MCF 10A (cell line): ENCODE measurements around the gene SORCS1. TPM values are rescaled to one million over a fixed set of nuclear protein-coding genes. Genes with fewer than 3 reads are reported as not detected.

Source experiments
- BruUV-seq: library from RNA; stranded (reverse); fragments of 400-500 nt; replicated peaks from 2 replicates; lab custom pipeline; 2021; lab: Mats Ljungman, UMichigan
- CTCF ChIA-PET: fragments of 300-600 bp; sonication (Branson Sonifier 250); formaldehyde crosslinking; extraction: SDS; loops from one replicate; lab custom pipeline; 2021; ENCODE audit warnings: antibody characterized with exemption, inconsistent platforms; lab: Yijun Ruan, JAX
- POLR2A ChIA-PET: fragments of 300-600, 350-650 bp; sonication (Branson Sonifier 250); formaldehyde crosslinking; extraction: SDS; loops from one replicate; lab custom pipeline; 2020; ENCODE audit warnings: antibody characterized with exemption, inconsistent platforms; lab: Yijun Ruan, JAX
- DNase-seq: peaks from one replicate; pipeline ENCODE4 v3.0.0-alpha.2; 2018; ENCODE audit not compliant: unreplicated experiment
- H3K27ac Mint-ChIP-seq: one replicate; pipeline ENCODE4 v1.8.0; 2022; ENCODE audit warnings: mild to moderate bottlenecking, low read depth, mixed read lengths; ENCODE audit not compliant: unreplicated experiment
- H3K27me3 Mint-ChIP-seq: one replicate; pipeline ENCODE4 v1.8.0; 2022; ENCODE audit warnings: mixed read lengths; ENCODE audit not compliant: insufficient read depth, unreplicated experiment
- H3K36me3 Mint-ChIP-seq: one replicate; pipeline ENCODE4 v1.8.0; 2022; ENCODE audit warnings: mild to moderate bottlenecking, moderate library complexity, mixed read lengths; ENCODE audit not compliant: insufficient read depth, unreplicated experiment
- H3K4me1 Mint-ChIP-seq: one replicate; pipeline ENCODE4 v1.8.0; 2022; ENCODE audit warnings: mixed read lengths; ENCODE audit not compliant: insufficient read depth, unreplicated experiment
- H3K4me3 Mint-ChIP-seq: one replicate; pipeline ENCODE4 v1.8.0; 2022; ENCODE audit warnings: mild to moderate bottlenecking, moderate library complexity, mixed read lengths; ENCODE audit not compliant: unreplicated experiment
- H3K9me3 Mint-ChIP-seq: one replicate; pipeline ENCODE4 v1.8.0; 2022; ENCODE audit warnings: mixed read lengths; ENCODE audit not compliant: unreplicated experiment
- CTCF ChIP-seq: fragments of 200-600 bp; IDR thresholded peaks from one replicate; pipeline ENCODE4 v1.8.0; 2022; ENCODE audit warnings: antibody characterized with exemption, mild to moderate bottlenecking; ENCODE audit not compliant: unreplicated experiment
- intact Hi-C: fragments of 100-400 bp; cut with micrococcal nuclease; formaldehyde crosslinking; loops from 2 replicates; pipeline ENCODE4 v1.14.1; 2022
- total RNA-seq: library from RNA; stranded (reverse); gene quantifications from 2 replicates; pipeline ENCODE4 v1.2.3, GENCODE V29; 2022

The SORCS1 gene
- total RNA-seq, 1 experiment from 2014 or later, result 0.54 TPM

- BruUV-seq, result no TSS peak
- no peaks in the 10 kb centered on the region for H3K9me3 Mint-ChIP-seq
- no peak for TF ChIP-seq CTCF
- ChIA-PET POLR2A (no interaction called here), CTCF (interaction anchor here (1.0 kb wide), 1 partner anchor 307 kb away, joined by 3 read pairs; no protein-coding TSS in a partner anchor)
- no peaks in the 10 kb centered on the region for H3K27me3 Mint-ChIP-seq
- no peaks in the 10 kb centered on the region for H3K36me3 Mint-ChIP-seq
- no peak overlapping the region for H3K27ac Mint-ChIP-seq
- no peaks in the 10 kb centered on the region for H3K4me1 Mint-ChIP-seq
- peak; percentile 6 for DNase-seq
- intact Hi-C loops, result no loop called here
- H3K4me3 Mint-ChIP-seq, result no peak overlapping the region
These were observed 73.4 kb downstream of the SORCS1 start for GRCh38 chr10:107091126-107091525.

- H3K4me1 Mint-ChIP-seq, result no peaks in the 10 kb centered on the region
- no peaks in the 10 kb centered on the region for H3K27me3 Mint-ChIP-seq
- intact Hi-C loops, result no loop called here
- BruUV-seq, result no TSS peak
- H3K36me3 Mint-ChIP-seq, result no peaks in the 10 kb centered on the region
- DNase-seq, result no peak
- H3K27ac Mint-ChIP-seq, result no peak overlapping the region
- CTCF ChIA-PET, result interaction anchor here (0.8 kb wide), 1 partner anchor 12 kb away, joined by 3 read pairs; no protein-coding TSS in a partner anchor
- H3K4me3 Mint-ChIP-seq, result no peak overlapping the region
- POLR2A ChIA-PET, result no interaction called here
- H3K9me3 Mint-ChIP-seq, result no peaks in the 10 kb centered on the region
- no peak for TF ChIP-seq CTCF
These were observed 78.6 kb downstream of the SORCS1 start for GRCh38 chr10:107085665-107086525.

GRCh38 chr10:107083388-107084009 lies 81.0 kb downstream of the SORCS1 start:
- Mint-ChIP-seq H3K4me1 (no peaks in the 10 kb centered on the region), H3K36me3 (no peaks in the 10 kb centered on the region), H3K9me3 (no peaks in the 10 kb centered on the region), H3K27me3 (no peaks in the 10 kb centered on the region), H3K4me3 (no peak overlapping the region), H3K27ac (no peak overlapping the region)
- ChIA-PET POLR2A (no interaction called here), CTCF (interaction anchor here (1.0 kb wide), 1 partner anchor 378 kb away, joined by 4 read pairs; no protein-coding TSS in a partner anchor)
- TF ChIP-seq CTCF, result no peak
- no peak for DNase-seq
- BruUV-seq, result no TSS peak
- intact Hi-C loops, result no loop called here

GRCh38 chr10:107081644-107082043 lies 82.9 kb downstream of the SORCS1 start:
- BruUV-seq, result no TSS peak
- DNase-seq, result no peak
- POLR2A ChIA-PET, result no interaction called here

More at GRCh38 chr10:107081644-107082043, 82.9 kb downstream of the SORCS1 start:
- Mint-ChIP-seq H3K27me3 (no peaks in the 10 kb centered on the region), H3K4me3 (no peak overlapping the region), H3K4me1 (peaks cover 6% of the 10 kb centered on the region), H3K36me3 (no peaks in the 10 kb centered on the region), H3K27ac (no peak overlapping the region), H3K9me3 (no peaks in the 10 kb centered on the region)
- TF ChIP-seq CTCF, result no peak
- CTCF ChIA-PET, result no interaction called here
- intact Hi-C loops, result no loop called here
